Ishikawa (cell line): ENCODE data around the gene MED15.

Source experiments
- CEBPB ChIP-seq: IDR thresholded peaks from 2 replicates; pipeline ENCODE4 v1.6.1; 2012
- CREB1 ChIP-seq: IDR thresholded peaks from 2 replicates; pipeline ENCODE4 v1.6.1; 2012; ENCODE audit warnings: low read depth
- EP300 ChIP-seq: IDR thresholded peaks from 2 replicates; pipeline ENCODE4 v1.6.1; 2012; ENCODE audit warnings: borderline replicate concordance
- NFIC ChIP-seq: IDR thresholded peaks from 2 replicates; pipeline ENCODE4 v1.6.1; 2012
- TAF1 ChIP-seq: IDR thresholded peaks from 2 replicates; pipeline ENCODE4 v1.6.1; 2012; ENCODE audit warnings: low read depth, mild to moderate bottlenecking
- TCF12 ChIP-seq: IDR thresholded peaks from 2 replicates; pipeline ENCODE4 v1.6.1; 2012; ENCODE audit warnings: low read depth
- TEAD4 ChIP-seq: IDR thresholded peaks from 2 replicates; pipeline ENCODE4 v1.6.1; 2012
- YY1 ChIP-seq: IDR thresholded peaks from 2 replicates; pipeline ENCODE4 v1.6.1; 2012; ENCODE audit warnings: low read depth
- ZBTB7A ChIP-seq: IDR thresholded peaks from 2 replicates; pipeline ENCODE4 v1.6.1; 2012; ENCODE audit warnings: low read depth
- TF ChIP-seq, protein P1 (sequence below): IDR thresholded peaks from 2 replicates; pipeline ENCODE4 v1.6.1; 2012
- TF ChIP-seq, protein P2 (sequence below): IDR thresholded peaks from 2 replicates; pipeline ENCODE4 v1.6.1; 2012; ENCODE audit warnings: low read depth, mild to moderate bottlenecking

DNA sequence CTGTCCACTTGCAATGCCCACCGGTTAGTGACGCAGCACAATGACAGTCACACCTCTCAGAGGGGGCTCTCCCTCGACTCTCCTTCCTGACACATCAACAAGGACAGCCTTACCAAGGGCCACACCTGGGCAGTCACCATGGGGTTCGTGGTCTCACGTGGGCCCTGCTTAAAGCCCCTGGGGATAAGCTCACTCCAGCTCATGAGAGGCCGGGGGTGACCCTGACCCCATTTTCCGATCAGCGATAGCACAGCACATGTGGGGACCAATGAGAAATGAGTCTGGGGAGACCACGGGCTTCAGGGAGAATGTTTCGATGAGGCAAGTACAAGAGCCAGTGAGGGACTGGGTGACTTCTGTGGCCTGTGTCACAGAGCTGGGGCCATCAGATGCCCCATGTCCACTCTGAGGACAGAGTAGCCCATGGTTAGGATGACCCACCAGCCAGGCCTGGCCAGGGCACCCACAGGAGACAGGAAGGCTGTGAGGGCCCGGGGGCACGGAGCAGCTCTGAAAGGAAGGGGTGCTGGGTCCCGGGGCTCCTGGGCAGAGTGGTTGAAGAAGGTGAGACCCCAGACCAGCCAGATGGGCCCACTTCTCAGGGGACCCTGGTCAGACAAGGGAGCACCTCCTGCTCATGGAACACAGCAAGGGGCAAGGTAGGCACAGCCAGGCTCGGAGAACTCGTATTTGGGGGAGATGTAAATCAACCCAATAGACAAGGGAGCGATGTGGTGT is 128.8 kb downstream of the MED15 start:
- TF ChIP-seq, protein P1, sequence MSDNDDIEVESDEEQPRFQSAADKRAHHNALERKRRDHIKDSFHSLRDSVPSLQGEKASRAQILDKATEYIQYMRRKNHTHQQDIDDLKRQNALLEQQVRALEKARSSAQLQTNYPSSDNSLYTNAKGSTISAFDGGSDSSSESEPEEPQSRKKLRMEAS = no peak
- no peak for TF ChIP-seq TAF1
- TF ChIP-seq CREB1 = no peak
- no peak for TF ChIP-seq YY1
- no peak for TF ChIP-seq NFIC
- TF ChIP-seq CEBPB = no peak
- TF ChIP-seq TCF12 = no peak
- TF ChIP-seq, protein P2, sequence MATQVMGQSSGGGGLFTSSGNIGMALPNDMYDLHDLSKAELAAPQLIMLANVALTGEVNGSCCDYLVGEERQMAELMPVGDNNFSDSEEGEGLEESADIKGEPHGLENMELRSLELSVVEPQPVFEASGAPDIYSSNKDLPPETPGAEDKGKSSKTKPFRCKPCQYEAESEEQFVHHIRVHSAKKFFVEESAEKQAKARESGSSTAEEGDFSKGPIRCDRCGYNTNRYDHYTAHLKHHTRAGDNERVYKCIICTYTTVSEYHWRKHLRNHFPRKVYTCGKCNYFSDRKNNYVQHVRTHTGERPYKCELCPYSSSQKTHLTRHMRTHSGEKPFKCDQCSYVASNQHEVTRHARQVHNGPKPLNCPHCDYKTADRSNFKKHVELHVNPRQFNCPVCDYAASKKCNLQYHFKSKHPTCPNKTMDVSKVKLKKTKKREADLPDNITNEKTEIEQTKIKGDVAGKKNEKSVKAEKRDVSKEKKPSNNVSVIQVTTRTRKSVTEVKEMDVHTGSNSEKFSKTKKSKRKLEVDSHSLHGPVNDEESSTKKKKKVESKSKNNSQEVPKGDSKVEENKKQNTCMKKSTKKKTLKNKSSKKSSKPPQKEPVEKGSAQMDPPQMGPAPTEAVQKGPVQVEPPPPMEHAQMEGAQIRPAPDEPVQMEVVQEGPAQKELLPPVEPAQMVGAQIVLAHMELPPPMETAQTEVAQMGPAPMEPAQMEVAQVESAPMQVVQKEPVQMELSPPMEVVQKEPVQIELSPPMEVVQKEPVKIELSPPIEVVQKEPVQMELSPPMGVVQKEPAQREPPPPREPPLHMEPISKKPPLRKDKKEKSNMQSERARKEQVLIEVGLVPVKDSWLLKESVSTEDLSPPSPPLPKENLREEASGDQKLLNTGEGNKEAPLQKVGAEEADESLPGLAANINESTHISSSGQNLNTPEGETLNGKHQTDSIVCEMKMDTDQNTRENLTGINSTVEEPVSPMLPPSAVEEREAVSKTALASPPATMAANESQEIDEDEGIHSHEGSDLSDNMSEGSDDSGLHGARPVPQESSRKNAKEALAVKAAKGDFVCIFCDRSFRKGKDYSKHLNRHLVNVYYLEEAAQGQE = no peak
- TF ChIP-seq EP300 = no peak
- TF ChIP-seq TEAD4 = no peak
- no peak for TF ChIP-seq ZBTB7A
